ENCODE results near the gene DYNLT4.
"Not testable (repeated sequence)": the region's sequence is repeated elsewhere in the genome, so short reads cannot be mapped to it uniquely, and the experiment has no call there.

- TF ChIP-seq CTCF, POLR2A (IDR thresholded peaks at IDR 0.05): not testable (repeated sequence)
Measured at GRCh38 chr1:44824392-44824791, 17.2 kb upstream of the DYNLT4 start.

Measured in tibial nerve (tissue), 3 donors.